Mesendoderm (in vitro differentiated cells): Measurements from ENCODE around the gene EFCAB6.

Source experiments
- DNase-seq: peaks from one replicate; pipeline ENCODE4 v3.0.0; 2013
- H2AK5ac ChIP-seq: 2 replicates; pipeline ENCODE4 v1.6.1; 2013; ENCODE audit warnings: low read length, inconsistent platforms
- H2BK120ac ChIP-seq: 2 replicates; pipeline ENCODE4 v1.6.1; 2013; ENCODE audit warnings: low read depth, mild to moderate bottlenecking, low read length, moderate library complexity, mixed read lengths
- H2BK15ac ChIP-seq: replicated peaks from 2 replicates; pipeline ENCODE4 v1.6.1; 2013; ENCODE audit warnings: low read depth, mild to moderate bottlenecking, moderate library complexity
- H2BK5ac ChIP-seq: 2 replicates; pipeline ENCODE4 v1.6.1; 2013; ENCODE audit warnings: low read length, inconsistent platforms
- H3K18ac ChIP-seq: 2 replicates; pipeline ENCODE4 v1.6.1; 2013; ENCODE audit warnings: mild to moderate bottlenecking, low read length, mixed read lengths
- H3K23ac ChIP-seq: one replicate; pipeline ENCODE4 v1.6.1; 2013; ENCODE audit warnings: low read length
- H3K27ac ChIP-seq: 2 replicates; pipeline ENCODE4 v1.5.1; 2013; ENCODE audit warnings: low read depth, mild to moderate bottlenecking, inconsistent platforms, low read length, moderate library complexity
- H3K27me3 ChIP-seq: 2 replicates; pipeline ENCODE4 v1.6.1; 2013; ENCODE audit warnings: low read length, control low read depth, mild to moderate bottlenecking, inconsistent platforms; ENCODE audit not compliant: insufficient read depth, poor library complexity
- H3K36me3 ChIP-seq: 2 replicates; pipeline ENCODE4 v1.6.1; 2013; ENCODE audit warnings: low read length, inconsistent platforms; ENCODE audit not compliant: control insufficient read depth, insufficient read depth
- H3K4ac ChIP-seq: one replicate; pipeline ENCODE4 v1.6.1; 2013; ENCODE audit warnings: low read depth, mild to moderate bottlenecking, low read length, moderate library complexity
- H3K4me1 ChIP-seq: 2 replicates; pipeline ENCODE4 v1.6.1; 2013; ENCODE audit warnings: low read depth, low read length, inconsistent platforms; ENCODE audit not compliant: control insufficient read depth
- H3K4me2 ChIP-seq: 2 replicates; pipeline ENCODE4 v1.6.1; 2013; ENCODE audit warnings: low read length
- H3K4me3 ChIP-seq: 2 replicates; pipeline ENCODE4 v1.5.1; 2013; ENCODE audit warnings: mild to moderate bottlenecking, low read length
- H3K56ac ChIP-seq: one replicate; pipeline ENCODE4 v1.6.1; 2013; ENCODE audit warnings: low read length
- H3K79me1 ChIP-seq: 2 replicates; pipeline ENCODE4 v1.6.1; 2013; ENCODE audit warnings: low read length, inconsistent platforms
- H3K79me2 ChIP-seq: 2 replicates; pipeline ENCODE4 v1.6.1; 2013; ENCODE audit warnings: mild to moderate bottlenecking, low read length; ENCODE audit not compliant: control insufficient read depth, insufficient read depth
- H3K9ac ChIP-seq: 2 replicates; pipeline ENCODE4 v1.6.1; 2013; ENCODE audit warnings: low read length, inconsistent platforms
- H4K5ac ChIP-seq: one replicate; pipeline ENCODE4 v1.6.1; 2013; ENCODE audit warnings: low read length
- H4K8ac ChIP-seq: one replicate; pipeline ENCODE4 v1.6.1; 2013; ENCODE audit warnings: low read depth, mild to moderate bottlenecking, control low read depth, low read length, moderate library complexity
- WGBS: extraction: QIAGEN DNeasy Blood & Tissue Kit; methylation state at CpG from one replicate; pipeline ENCODE4 v1.1.7; 2013; ENCODE audit warnings: low lambda C conversion rate, missing lambda C conversion rate; ENCODE audit not compliant: insufficient coverage; ENCODE audit errors: extremely low coverage; 5-methylcytosine and 5-hydroxymethylcytosine counted together

EFCAB6 gene

DNA sequence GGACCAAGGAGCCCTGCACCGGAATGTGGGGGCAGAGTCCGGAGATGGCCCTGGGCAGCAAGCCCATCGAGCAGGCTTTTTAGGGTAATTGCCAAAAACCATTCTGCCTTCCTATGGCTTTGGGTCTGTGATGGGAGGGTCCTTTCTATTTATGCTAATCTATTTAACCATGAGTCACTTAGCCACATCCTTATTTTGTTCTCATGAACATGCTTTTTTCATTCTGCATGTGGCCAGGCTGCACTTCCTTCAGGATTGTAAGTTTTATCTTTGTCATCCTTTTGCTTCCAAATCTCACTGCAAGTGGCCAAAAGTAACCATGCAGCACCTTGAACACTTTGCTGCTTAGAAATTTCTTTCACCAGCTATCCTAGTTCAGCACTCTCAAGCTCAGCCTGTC, 88.3 kb downstream of the EFCAB6 start:
- no peak overlapping the region for H3K9ac ChIP-seq
- no peak overlapping the region for H3K4me3 ChIP-seq
- H3K27ac ChIP-seq, result no peak overlapping the region
- no peaks in the 10 kb centered on the region for H3K79me2 ChIP-seq
- H3K4me1 ChIP-seq, result no peaks in the 10 kb centered on the region
- no peak overlapping the region for H4K5ac ChIP-seq
- no peak overlapping the region for H2BK120ac ChIP-seq
- no peak overlapping the region for H3K18ac ChIP-seq
- no peaks in the 10 kb centered on the region for H3K79me1 ChIP-seq
- no peak overlapping the region for H2BK15ac ChIP-seq
- no peaks in the 10 kb centered on the region for H3K27me3 ChIP-seq
- H4K8ac ChIP-seq, result no peak overlapping the region
- no peak overlapping the region for H2BK5ac ChIP-seq
- no peak overlapping the region for H3K4me2 ChIP-seq
- DNase-seq, result no peak
- no CpG with 5 or more reads among the region's 3 CpGs for WGBS
- H3K23ac ChIP-seq, result no peak overlapping the region
- no peak overlapping the region for H3K4ac ChIP-seq
- H3K56ac ChIP-seq, result no peak overlapping the region
- no peaks in the 10 kb centered on the region for H3K36me3 ChIP-seq
- H2AK5ac ChIP-seq, result no peak overlapping the region

DNA sequence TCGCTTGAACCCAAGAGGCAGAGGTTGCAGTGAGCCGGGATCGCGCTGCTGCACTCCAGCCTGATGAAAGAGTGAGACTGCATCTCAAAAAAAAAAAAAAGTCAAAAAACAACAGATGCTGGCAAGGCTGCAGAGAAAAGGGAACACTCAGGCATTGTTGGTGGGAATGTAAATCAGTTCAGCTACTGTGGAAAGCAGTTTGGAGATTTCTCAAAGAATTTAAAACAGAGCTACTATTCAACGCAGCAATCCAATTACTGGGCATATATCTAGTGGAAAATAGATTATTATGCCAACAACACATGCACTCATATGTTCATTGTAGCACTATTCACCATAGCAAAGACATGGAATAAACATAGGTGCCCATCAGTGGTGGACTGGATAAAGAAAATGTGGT, 89.7 kb downstream of the EFCAB6 start:
- no peaks in the 10 kb centered on the region for H3K27me3 ChIP-seq
- no peak overlapping the region for H3K4ac ChIP-seq
- H4K8ac ChIP-seq, result no peak overlapping the region
- no peak overlapping the region for H2BK120ac ChIP-seq
- no CpG with 5 or more reads among the region's 5 CpGs for WGBS
- no peak overlapping the region for H3K27ac ChIP-seq
- no peaks in the 10 kb centered on the region for H3K36me3 ChIP-seq
- no peak overlapping the region for H3K4me3 ChIP-seq
- no peak overlapping the region for H2BK15ac ChIP-seq
- no peak for DNase-seq
- H2BK5ac ChIP-seq, result no peak overlapping the region
- no peak overlapping the region for H4K5ac ChIP-seq
- no peaks in the 10 kb centered on the region for H3K79me1 ChIP-seq
- H3K23ac ChIP-seq, result no peak overlapping the region
- no peaks in the 10 kb centered on the region for H3K4me1 ChIP-seq
- H3K9ac ChIP-seq, result no peak overlapping the region
- no peak overlapping the region for H2AK5ac ChIP-seq
- H3K18ac ChIP-seq, result no peak overlapping the region
- no peak overlapping the region for H3K4me2 ChIP-seq
- H3K56ac ChIP-seq, result no peak overlapping the region
- H3K79me2 ChIP-seq, result no peaks in the 10 kb centered on the region

DNA sequence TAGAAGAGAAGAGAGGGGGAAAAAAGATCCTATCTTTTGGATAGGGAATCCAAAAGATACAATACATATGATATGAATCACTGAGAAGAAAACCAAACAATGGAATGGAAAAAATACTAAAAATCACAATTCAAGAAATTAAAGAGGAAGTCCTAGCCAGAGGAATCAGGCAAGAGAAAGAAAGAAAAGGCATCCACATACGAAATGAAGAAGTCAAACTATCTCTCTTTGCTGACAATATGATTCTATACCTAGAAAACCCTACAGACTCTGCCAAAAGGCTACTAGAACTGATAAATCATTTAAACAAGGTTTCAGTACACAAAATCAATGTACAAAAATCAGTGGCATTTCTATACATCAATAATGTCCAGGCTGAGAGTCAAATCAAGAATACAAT, 91.4 kb downstream of the EFCAB6 start:
- Histone ChIP-seq H3K9ac (no peak overlapping the region), H2AK5ac (no peak overlapping the region), H3K4me1 (no peaks in the 10 kb centered on the region), H4K5ac (no peak overlapping the region), H3K4me3 (no peak overlapping the region), H3K23ac (no peak overlapping the region), H3K79me1 (no peaks in the 10 kb centered on the region), H3K27ac (no peak overlapping the region), H3K79me2 (no peaks in the 10 kb centered on the region), H3K4me2 (no peak overlapping the region), H2BK120ac (no peak overlapping the region), H2BK15ac (no peak overlapping the region), H4K8ac (no peak overlapping the region), H3K4ac (no peak overlapping the region), H3K36me3 (no peaks in the 10 kb centered on the region), H3K27me3 (no peaks in the 10 kb centered on the region), H3K18ac (no peak overlapping the region), H2BK5ac (no peak overlapping the region), H3K56ac (no peak overlapping the region)
- WGBS, result no CpG with 5 or more reads among the region's 1 CpG
- no peak for DNase-seq

DNA sequence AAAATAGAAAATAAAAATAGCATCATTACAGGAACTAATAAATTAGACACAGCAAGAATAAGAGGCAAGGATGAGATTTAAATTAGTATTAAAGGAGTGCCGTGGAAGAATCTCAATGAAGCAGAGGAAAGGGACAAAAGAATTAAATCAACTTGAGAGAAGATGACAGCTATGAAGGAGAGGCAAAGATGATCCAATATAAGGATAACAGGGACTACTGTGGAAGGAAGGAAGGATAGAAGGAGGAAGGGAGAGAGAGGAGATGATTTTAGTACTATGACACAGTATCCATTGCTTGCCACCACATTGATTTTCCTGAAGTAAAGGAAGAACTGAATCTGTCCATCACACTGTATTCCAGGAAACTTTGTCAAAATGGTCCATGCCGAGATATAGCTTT, 98.0 kb downstream of the EFCAB6 start:
- H4K5ac ChIP-seq, result no peak overlapping the region
- H3K79me1 ChIP-seq, result no peaks in the 10 kb centered on the region
- H3K27ac ChIP-seq, result no peak overlapping the region
- no peaks in the 10 kb centered on the region for H3K27me3 ChIP-seq
- no peaks in the 10 kb centered on the region for H3K4me1 ChIP-seq
- no peaks in the 10 kb centered on the region for H3K79me2 ChIP-seq
- no peak overlapping the region for H3K4me3 ChIP-seq
- no peak overlapping the region for H3K56ac ChIP-seq
- no peaks in the 10 kb centered on the region for H3K36me3 ChIP-seq
- no peak overlapping the region for H2AK5ac ChIP-seq
- H3K4ac ChIP-seq, result no peak overlapping the region
- H3K9ac ChIP-seq, result no peak overlapping the region
- DNase-seq, result no peak
- no peak overlapping the region for H3K23ac ChIP-seq
- no peak overlapping the region for H4K8ac ChIP-seq
- H2BK120ac ChIP-seq, result no peak overlapping the region
- H2BK5ac ChIP-seq, result no peak overlapping the region
- WGBS, result no CpG with 5 or more reads among the region's 2 CpGs
- H2BK15ac ChIP-seq, result no peak overlapping the region
- H3K18ac ChIP-seq, result no peak overlapping the region
- no peak overlapping the region for H3K4me2 ChIP-seq

DNA sequence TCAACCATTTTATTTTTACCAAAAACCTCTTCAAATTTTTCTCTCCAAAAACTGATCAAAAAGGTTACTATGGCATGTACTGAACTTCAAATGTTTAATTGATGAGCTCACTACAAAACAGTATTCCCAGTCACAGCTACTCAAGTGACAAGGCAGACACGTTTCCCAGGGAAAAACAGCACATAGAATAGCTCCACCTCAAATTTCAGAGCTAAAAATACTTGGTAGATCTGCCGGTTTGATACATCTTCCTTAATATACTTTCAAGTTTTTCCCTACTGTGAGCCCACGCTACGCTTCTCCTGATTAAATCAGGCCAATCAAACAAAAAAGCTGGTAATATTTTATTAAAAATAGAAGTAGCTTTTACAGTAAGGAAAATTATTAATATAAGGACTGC, 100.4 kb downstream of the EFCAB6 start:
- WGBS, result no CpG with 5 or more reads among the region's 4 CpGs
- no peak overlapping the region for H3K18ac ChIP-seq
- H3K4ac ChIP-seq, result no peak overlapping the region
- no peaks in the 10 kb centered on the region for H3K79me2 ChIP-seq
- no peak overlapping the region for H2BK120ac ChIP-seq
- H3K23ac ChIP-seq, result no peak overlapping the region
- H3K9ac ChIP-seq, result no peak overlapping the region
- H3K4me1 ChIP-seq, result no peaks in the 10 kb centered on the region
- H2BK15ac ChIP-seq, result no peak overlapping the region
- no peaks in the 10 kb centered on the region for H3K36me3 ChIP-seq
- no peaks in the 10 kb centered on the region for H3K27me3 ChIP-seq
- no peak overlapping the region for H2BK5ac ChIP-seq
- no peak overlapping the region for H4K8ac ChIP-seq
- no peak overlapping the region for H2AK5ac ChIP-seq
- H3K56ac ChIP-seq, result no peak overlapping the region
- H3K79me1 ChIP-seq, result no peaks in the 10 kb centered on the region
- H3K27ac ChIP-seq, result no peak overlapping the region
- no peak for DNase-seq
- H3K4me3 ChIP-seq, result no peak overlapping the region
- no peak overlapping the region for H4K5ac ChIP-seq
- no peak overlapping the region for H3K4me2 ChIP-seq

DNA sequence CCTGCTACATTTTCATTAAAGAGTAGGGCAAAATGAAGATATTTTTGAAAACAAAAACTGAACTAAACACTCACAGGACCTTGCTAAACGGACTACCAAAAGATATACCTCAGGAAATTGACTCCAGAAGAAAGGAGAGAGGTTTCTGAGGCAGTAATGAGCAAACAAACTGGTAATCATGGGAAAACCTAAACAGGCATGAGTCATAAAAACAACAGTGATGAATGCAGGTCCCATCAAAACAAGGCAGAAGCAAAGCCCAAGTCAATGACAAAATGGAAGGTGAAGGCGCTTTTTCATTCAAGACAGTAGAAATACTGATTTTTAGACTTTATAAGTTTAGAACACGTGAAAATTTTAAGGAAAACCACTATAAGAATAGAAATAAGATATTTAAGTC, 104.5 kb downstream of the EFCAB6 start:
- no peak overlapping the region for H3K9ac ChIP-seq
- no peaks in the 10 kb centered on the region for H3K27me3 ChIP-seq
- H3K4ac ChIP-seq, result no peak overlapping the region
- peak; percentile 13 for DNase-seq
- no peaks in the 10 kb centered on the region for H3K36me3 ChIP-seq
- H3K56ac ChIP-seq, result no peak overlapping the region
- no peaks in the 10 kb centered on the region for H3K79me1 ChIP-seq
- H2BK120ac ChIP-seq, result no peak overlapping the region
- H3K4me2 ChIP-seq, result no peak overlapping the region
- no peak overlapping the region for H4K8ac ChIP-seq
- H3K27ac ChIP-seq, result no peak overlapping the region
- no peak overlapping the region for H3K23ac ChIP-seq
- H3K4me3 ChIP-seq, result no peak overlapping the region
- no peak overlapping the region for H4K5ac ChIP-seq
- H2BK15ac ChIP-seq, result no peak overlapping the region
- no peak overlapping the region for H2AK5ac ChIP-seq
- no peak overlapping the region for H3K18ac ChIP-seq
- WGBS, result no CpG with 5 or more reads among the region's 3 CpGs
- no peaks in the 10 kb centered on the region for H3K79me2 ChIP-seq
- H2BK5ac ChIP-seq, result no peak overlapping the region
- H3K4me1 ChIP-seq, result no peaks in the 10 kb centered on the region
